Mesenchymal stem cell (in vitro differentiated cells and primary cell): ENCODE data around the gene MTMR2.

Experiments used
- DNase-seq: peaks from one replicate; pipeline ENCODE4 v3.0.0-alpha.2; 2013
- H2AFZ ChIP-seq: one replicate; pipeline ENCODE4 v1.6.1; 2013; ENCODE audit warnings: low read depth, mild to moderate bottlenecking, control low read depth, inconsistent platforms, low read length, moderate library complexity
- H2AK5ac ChIP-seq: 2 replicates; pipeline ENCODE4 v1.6.1; 2013; ENCODE audit warnings: low read length, moderate library complexity, mild to moderate bottlenecking, inconsistent platforms; ENCODE audit not compliant: severe bottlenecking
- H2BK120ac ChIP-seq: one replicate; pipeline ENCODE4 v1.6.1; 2013; ENCODE audit warnings: low read depth, mild to moderate bottlenecking, inconsistent platforms, low read length, moderate library complexity
- H2BK12ac ChIP-seq, 2 experiments: one replicate each; pipeline ENCODE4 v1.6.1; 2013; ENCODE audit warnings: inconsistent platforms in 2 of 2, low read length in 2 of 2, mild to moderate bottlenecking in 2 of 2, moderate library complexity in 2 of 2, control low read depth in 1 of 2
- H2BK15ac ChIP-seq: one replicate; pipeline ENCODE4 v1.6.1; 2013; ENCODE audit warnings: mild to moderate bottlenecking, low read depth, inconsistent platforms; ENCODE audit not compliant: poor library complexity, severe bottlenecking
- H2BK5ac ChIP-seq: 2 replicates; pipeline ENCODE4 v1.6.1; 2013; ENCODE audit warnings: low read depth, mild to moderate bottlenecking, low read length, control low read depth, inconsistent platforms; ENCODE audit not compliant: poor library complexity, severe bottlenecking
- H3K14ac ChIP-seq, 2 experiments: one replicate each; pipeline ENCODE4 v1.6.1; 2013; ENCODE audit warnings: inconsistent platforms in 2 of 2, low read length in 2 of 2, control low read depth in 1 of 2, mild to moderate bottlenecking in 1 of 2, moderate library complexity in 1 of 2
- H3K18ac ChIP-seq, 2 experiments: one replicate each; pipeline ENCODE4 v1.6.1; 2013; ENCODE audit warnings: inconsistent platforms in 2 of 2, low read length in 2 of 2, control low read depth in 1 of 2, low read depth in 1 of 2, mild to moderate bottlenecking in 1 of 2
- H3K23ac ChIP-seq, 2 experiments: one replicate each; pipeline ENCODE4 v1.6.1; 2013; ENCODE audit warnings: inconsistent platforms in 2 of 2, low read length in 2 of 2, mild to moderate bottlenecking in 2 of 2, moderate library complexity in 2 of 2, control low read depth in 1 of 2
- H3K27ac ChIP-seq: 2 replicates; pipeline ENCODE4 v1.5.1; 2013; ENCODE audit warnings: mild to moderate bottlenecking, moderate library complexity, low read length, control low read depth, inconsistent platforms; ENCODE audit not compliant: poor library complexity, severe bottlenecking
- H3K27me3 ChIP-seq, 2 experiments: 2 replicates each; pipeline versions ENCODE4 v1.6.1 to v1.7.0; 2013; ENCODE audit warnings: low read length in 2 of 2, mild to moderate bottlenecking in 2 of 2, moderate library complexity in 2 of 2, control low read depth in 1 of 2, inconsistent platforms in 1 of 2; ENCODE audit not compliant: control insufficient read depth in 1 of 2, insufficient read depth in 1 of 2
- H3K36me3 ChIP-seq, 2 experiments: 2 replicates each; pipeline versions ENCODE4 v1.6.1 to v1.7.0; 2013; ENCODE audit warnings: low read length in 2 of 2, control low read depth in 1 of 2, inconsistent platforms in 1 of 2, low read depth in 1 of 2, mild to moderate bottlenecking in 1 of 2; ENCODE audit not compliant: insufficient read depth in 2 of 2, control insufficient read depth in 1 of 2
- H3K4ac ChIP-seq, 2 experiments: one replicate each; pipeline ENCODE4 v1.6.1; 2013; ENCODE audit warnings: inconsistent platforms in 2 of 2, low read length in 2 of 2, mild to moderate bottlenecking in 2 of 2, moderate library complexity in 2 of 2, control low read depth in 1 of 2, low read depth in 1 of 2
- H3K4me1 ChIP-seq: 2 replicates; pipeline ENCODE4 v1.6.1; 2013; ENCODE audit warnings: low read depth, low read length, control low read depth; ENCODE audit not compliant: control insufficient read depth, insufficient read depth
- H3K4me2 ChIP-seq: 2 replicates; pipeline ENCODE4 v1.6.1; 2013; ENCODE audit warnings: low read length, mild to moderate bottlenecking, inconsistent platforms; ENCODE audit not compliant: poor library complexity, severe bottlenecking
- H3K4me3 ChIP-seq, 2 experiments: 2 replicates each; pipeline versions ENCODE4 v1.5.1 to v1.7.0; 2013; ENCODE audit warnings: low read length in 2 of 2, mild to moderate bottlenecking in 2 of 2, control low read depth in 1 of 2, low read depth in 1 of 2; ENCODE audit not compliant: insufficient read depth in 1 of 2
- H3K79me1 ChIP-seq: replicated peaks from 2 replicates; pipeline ENCODE4 v1.6.1; 2013; ENCODE audit warnings: mild to moderate bottlenecking, control low read depth, low read length, inconsistent platforms; ENCODE audit not compliant: poor library complexity, severe bottlenecking
- H3K9ac ChIP-seq: 2 replicates; pipeline ENCODE4 v1.7.0; 2013; ENCODE audit warnings: mild to moderate bottlenecking, low read length, moderate library complexity
- H3K9me3 ChIP-seq: 2 replicates; pipeline ENCODE4 v1.7.0; 2013; ENCODE audit warnings: mild to moderate bottlenecking, low read length; ENCODE audit not compliant: control insufficient read depth
- H4K8ac ChIP-seq: one replicate; pipeline ENCODE4 v1.6.1; 2013; ENCODE audit warnings: inconsistent platforms, mild to moderate bottlenecking, low read length, moderate library complexity
- H4K91ac ChIP-seq: one replicate; pipeline ENCODE4 v1.6.1; 2013; ENCODE audit warnings: mild to moderate bottlenecking, low read length, inconsistent platforms
- WGBS: methylation state at CpG from one replicate; pipeline ENCODE4 v1.1.7; 2013; ENCODE audit warnings: mixed read lengths; 5-methylcytosine and 5-hydroxymethylcytosine counted together

Gene MTMR2

GRCh38 chr11:95943546-95943945 is 19.6 kb upstream of the MTMR2 start:
- no peak overlapping the region for H3K18ac ChIP-seq
- WGBS = 86% methylated on average over 1 of the region's 1 CpG
- no peak for DNase-seq

GRCh38 chr11:95939091-95939490 is 15.2 kb upstream of the MTMR2 start:
- H3K14ac ChIP-seq = no peak overlapping the region
- H3K9me3 ChIP-seq = no peaks in the 10 kb centered on the region
- no peak overlapping the region for H3K4me2 ChIP-seq
- H3K27ac ChIP-seq = no peak overlapping the region
- H3K4me1 ChIP-seq = no peaks in the 10 kb centered on the region
- no peak overlapping the region for H4K91ac ChIP-seq
- H2BK120ac ChIP-seq = no peak overlapping the region
- no peak for DNase-seq
- no peak overlapping the region for H2AK5ac ChIP-seq
- H3K18ac ChIP-seq = no peak overlapping the region
- no peak overlapping the region for H3K23ac ChIP-seq
- no peaks in the 10 kb centered on the region for H3K79me1 ChIP-seq
- no peak overlapping the region for H2BK5ac ChIP-seq
- no peak overlapping the region for H3K4ac ChIP-seq
- no peak overlapping the region for H2BK15ac ChIP-seq
- no peak overlapping the region for H2AFZ ChIP-seq
- WGBS = 87% methylated on average over 6 of the region's 6 CpGs
- no peak overlapping the region for H4K8ac ChIP-seq
- no peak overlapping the region for H2BK12ac ChIP-seq
- H3K4me3 ChIP-seq = no peak overlapping the region
- no peak overlapping the region for H3K9ac ChIP-seq
- no peaks in the 10 kb centered on the region for H3K36me3 ChIP-seq
- H3K27me3 ChIP-seq = no peaks in the 10 kb centered on the region

More at GRCh38 chr11:95943546-95943945, 19.6 kb upstream of the MTMR2 start:
- Histone ChIP-seq H3K9me3 (peaks cover 15% of the 10 kb centered on the region), H3K4me2 (no peak overlapping the region), H3K4me3 (no peak overlapping the region), H2AK5ac (no peak overlapping the region), H2BK5ac (no peak overlapping the region), H3K9ac (no peak overlapping the region), H2BK15ac (no peak overlapping the region), H3K14ac (no peak overlapping the region), H3K23ac (no peak overlapping the region), H3K79me1 (no peaks in the 10 kb centered on the region), H3K4me1 (no peaks in the 10 kb centered on the region), H3K27ac (no peak overlapping the region), H3K36me3 (no peaks in the 10 kb centered on the region), H4K8ac (no peak overlapping the region), H3K27me3 (no peaks in the 10 kb centered on the region), H2AFZ (no peak overlapping the region), H4K91ac (no peak overlapping the region), H2BK12ac (no peak overlapping the region), H3K4ac (no peak overlapping the region), H2BK120ac (no peak overlapping the region)

DNA sequence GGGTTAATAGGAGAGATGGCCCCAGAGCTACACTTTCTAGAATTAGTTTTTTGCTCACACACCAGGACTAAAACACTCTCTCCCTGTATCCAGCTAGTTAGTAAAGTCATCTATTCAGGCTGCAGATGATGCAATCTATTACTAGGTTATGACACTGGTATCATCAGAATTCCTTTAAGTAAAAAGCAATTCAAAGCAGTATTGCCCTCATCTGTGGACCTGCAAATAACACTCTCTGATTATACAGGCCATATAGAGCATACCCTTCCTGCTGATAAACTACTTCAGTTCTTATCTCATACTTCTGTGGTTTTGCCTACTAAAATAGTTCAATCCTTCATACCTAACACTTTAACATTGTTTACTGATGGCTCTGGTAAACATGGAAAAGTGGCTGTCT is 13.5 kb upstream of the MTMR2 start:
- Histone ChIP-seq H3K14ac (no peak overlapping the region), H2BK5ac (no peak overlapping the region), H2BK15ac (no peak overlapping the region), H2AFZ (no peak overlapping the region), H3K27me3 (no peaks in the 10 kb centered on the region), H3K9ac (no peak overlapping the region), H4K91ac (no peak overlapping the region), H3K4ac (no peak overlapping the region), H3K79me1 (no peaks in the 10 kb centered on the region), H2AK5ac (no peak overlapping the region), H3K27ac (no peak overlapping the region), H2BK120ac (no peak overlapping the region), H3K36me3 (no peaks in the 10 kb centered on the region), H3K4me2 (no peak overlapping the region), H4K8ac (no peak overlapping the region), H2BK12ac (no peak overlapping the region), H3K4me1 (no peaks in the 10 kb centered on the region), H3K9me3 (no peaks in the 10 kb centered on the region), H3K18ac (no peak overlapping the region), H3K4me3 (no peak overlapping the region), H3K23ac (no peak overlapping the region)
- DNase-seq = peak; percentile 19

- H3K79me1 ChIP-seq = no peaks in the 10 kb centered on the region
- H3K9me3 ChIP-seq = peaks cover 6% of the 10 kb centered on the region
- H2BK15ac ChIP-seq = no peak overlapping the region
- H3K36me3 ChIP-seq = no peaks in the 10 kb centered on the region
- H4K8ac ChIP-seq = no peak overlapping the region
- H2AFZ ChIP-seq = no peak overlapping the region
- no peak overlapping the region for H3K4me2 ChIP-seq
- WGBS = 98% methylated on average over 5 of the region's 5 CpGs
- no peak overlapping the region for H3K18ac ChIP-seq
- H2BK12ac ChIP-seq = no peak overlapping the region
- no peak overlapping the region for H3K23ac ChIP-seq
- H4K91ac ChIP-seq = no peak overlapping the region
- H2AK5ac ChIP-seq = no peak overlapping the region
- no peak for DNase-seq
- H2BK120ac ChIP-seq = peak overlapping the region; percentile 5
- no peak overlapping the region for H3K4me3 ChIP-seq
- no peak overlapping the region for H3K14ac ChIP-seq
- no peaks in the 10 kb centered on the region for H3K4me1 ChIP-seq
- H2BK5ac ChIP-seq = no peak overlapping the region
- no peaks in the 10 kb centered on the region for H3K27me3 ChIP-seq
- no peak overlapping the region for H3K4ac ChIP-seq
- no peak overlapping the region for H3K27ac ChIP-seq
- H3K9ac ChIP-seq = no peak overlapping the region
Measured at GRCh38 chr11:95933594-95933993, 9.7 kb upstream of the MTMR2 start.
